Mesenchymal stem cell (in vitro differentiated cells and primary cell): ENCODE measurements around the gene APCS.
A peak's percentile ranks its signal among the peaks of the same experiment; 100 is the strongest.

Source experiments
- DNase-seq: peaks from one replicate; pipeline ENCODE4 v3.0.0-alpha.2; 2013
- H2AFZ ChIP-seq: one replicate; pipeline ENCODE4 v1.6.1; 2013; ENCODE audit warnings: low read depth, mild to moderate bottlenecking, control low read depth, inconsistent platforms, low read length, moderate library complexity
- H2AK5ac ChIP-seq: 2 replicates; pipeline ENCODE4 v1.6.1; 2013; ENCODE audit warnings: low read length, moderate library complexity, mild to moderate bottlenecking, inconsistent platforms; ENCODE audit not compliant: severe bottlenecking
- H2BK120ac ChIP-seq: one replicate; pipeline ENCODE4 v1.6.1; 2013; ENCODE audit warnings: low read depth, mild to moderate bottlenecking, inconsistent platforms, low read length, moderate library complexity
- H2BK12ac ChIP-seq, 2 experiments: one replicate each; pipeline ENCODE4 v1.6.1; 2013; ENCODE audit warnings: inconsistent platforms in 2 of 2, low read length in 2 of 2, mild to moderate bottlenecking in 2 of 2, moderate library complexity in 2 of 2, control low read depth in 1 of 2
- H2BK15ac ChIP-seq: one replicate; pipeline ENCODE4 v1.6.1; 2013; ENCODE audit warnings: mild to moderate bottlenecking, low read depth, inconsistent platforms; ENCODE audit not compliant: poor library complexity, severe bottlenecking
- H2BK5ac ChIP-seq: 2 replicates; pipeline ENCODE4 v1.6.1; 2013; ENCODE audit warnings: low read depth, mild to moderate bottlenecking, low read length, control low read depth, inconsistent platforms; ENCODE audit not compliant: poor library complexity, severe bottlenecking
- H3K14ac ChIP-seq, 2 experiments: one replicate each; pipeline ENCODE4 v1.6.1; 2013; ENCODE audit warnings: inconsistent platforms in 2 of 2, low read length in 2 of 2, control low read depth in 1 of 2, mild to moderate bottlenecking in 1 of 2, moderate library complexity in 1 of 2
- H3K18ac ChIP-seq, 2 experiments: one replicate each; pipeline ENCODE4 v1.6.1; 2013; ENCODE audit warnings: inconsistent platforms in 2 of 2, low read length in 2 of 2, control low read depth in 1 of 2, low read depth in 1 of 2, mild to moderate bottlenecking in 1 of 2
- H3K23ac ChIP-seq, 2 experiments: one replicate each; pipeline ENCODE4 v1.6.1; 2013; ENCODE audit warnings: inconsistent platforms in 2 of 2, low read length in 2 of 2, mild to moderate bottlenecking in 2 of 2, moderate library complexity in 2 of 2, control low read depth in 1 of 2
- H3K27ac ChIP-seq: 2 replicates; pipeline ENCODE4 v1.5.1; 2013; ENCODE audit warnings: mild to moderate bottlenecking, moderate library complexity, low read length, control low read depth, inconsistent platforms; ENCODE audit not compliant: poor library complexity, severe bottlenecking
- H3K27me3 ChIP-seq, 2 experiments: 2 replicates each; pipeline versions ENCODE4 v1.6.1 to v1.7.0; 2013; ENCODE audit warnings: low read length in 2 of 2, mild to moderate bottlenecking in 2 of 2, moderate library complexity in 2 of 2, control low read depth in 1 of 2, inconsistent platforms in 1 of 2; ENCODE audit not compliant: control insufficient read depth in 1 of 2, insufficient read depth in 1 of 2
- H3K36me3 ChIP-seq, 2 experiments: 2 replicates each; pipeline versions ENCODE4 v1.6.1 to v1.7.0; 2013; ENCODE audit warnings: low read length in 2 of 2, control low read depth in 1 of 2, inconsistent platforms in 1 of 2, low read depth in 1 of 2, mild to moderate bottlenecking in 1 of 2; ENCODE audit not compliant: insufficient read depth in 2 of 2, control insufficient read depth in 1 of 2
- H3K4ac ChIP-seq, 2 experiments: one replicate each; pipeline ENCODE4 v1.6.1; 2013; ENCODE audit warnings: inconsistent platforms in 2 of 2, low read length in 2 of 2, mild to moderate bottlenecking in 2 of 2, moderate library complexity in 2 of 2, control low read depth in 1 of 2, low read depth in 1 of 2
- H3K4me1 ChIP-seq: 2 replicates; pipeline ENCODE4 v1.6.1; 2013; ENCODE audit warnings: low read depth, low read length, control low read depth; ENCODE audit not compliant: control insufficient read depth, insufficient read depth
- H3K4me2 ChIP-seq: 2 replicates; pipeline ENCODE4 v1.6.1; 2013; ENCODE audit warnings: low read length, mild to moderate bottlenecking, inconsistent platforms; ENCODE audit not compliant: poor library complexity, severe bottlenecking
- H3K4me3 ChIP-seq, 2 experiments: 2 replicates each; pipeline versions ENCODE4 v1.5.1 to v1.7.0; 2013; ENCODE audit warnings: low read length in 2 of 2, mild to moderate bottlenecking in 2 of 2, control low read depth in 1 of 2, low read depth in 1 of 2; ENCODE audit not compliant: insufficient read depth in 1 of 2
- H3K79me1 ChIP-seq: replicated peaks from 2 replicates; pipeline ENCODE4 v1.6.1; 2013; ENCODE audit warnings: mild to moderate bottlenecking, control low read depth, low read length, inconsistent platforms; ENCODE audit not compliant: poor library complexity, severe bottlenecking
- H3K9ac ChIP-seq: 2 replicates; pipeline ENCODE4 v1.7.0; 2013; ENCODE audit warnings: mild to moderate bottlenecking, low read length, moderate library complexity
- H3K9me3 ChIP-seq: 2 replicates; pipeline ENCODE4 v1.7.0; 2013; ENCODE audit warnings: mild to moderate bottlenecking, low read length; ENCODE audit not compliant: control insufficient read depth
- H4K8ac ChIP-seq: one replicate; pipeline ENCODE4 v1.6.1; 2013; ENCODE audit warnings: inconsistent platforms, mild to moderate bottlenecking, low read length, moderate library complexity
- H4K91ac ChIP-seq: one replicate; pipeline ENCODE4 v1.6.1; 2013; ENCODE audit warnings: mild to moderate bottlenecking, low read length, inconsistent platforms
- WGBS: methylation state at CpG from one replicate; pipeline ENCODE4 v1.1.7; 2013; ENCODE audit warnings: mixed read lengths; 5-methylcytosine and 5-hydroxymethylcytosine counted together

The APCS gene

GRCh38 chr1:159591981-159592380 lies 4.4 kb downstream of the APCS start:
- no peak overlapping the region for H2BK12ac ChIP-seq
- H4K8ac ChIP-seq, result no peak overlapping the region
- H2AFZ ChIP-seq, result no peak overlapping the region
- H3K4me3 ChIP-seq, result no peak overlapping the region
- no peak for DNase-seq
- no peak overlapping the region for H4K91ac ChIP-seq
- H3K79me1 ChIP-seq, result no peaks in the 10 kb centered on the region
- no peak overlapping the region for H3K23ac ChIP-seq
- H3K4ac ChIP-seq, result no peak overlapping the region
- no peak overlapping the region for H2BK120ac ChIP-seq
- H2BK5ac ChIP-seq, result no peak overlapping the region
- H3K9me3 ChIP-seq, result peaks cover 5% of the 10 kb centered on the region
- no peak overlapping the region for H3K18ac ChIP-seq
- H2BK15ac ChIP-seq, result no peak overlapping the region
- WGBS, result 60% methylated on average over 3 of the region's 4 CpGs
- no peaks in the 10 kb centered on the region for H3K27me3 ChIP-seq
- H3K9ac ChIP-seq, result no peak overlapping the region
- no peak overlapping the region for H3K14ac ChIP-seq
- no peak overlapping the region for H3K27ac ChIP-seq
- peaks cover 4% of the 10 kb centered on the region for H3K4me1 ChIP-seq
- no peaks in the 10 kb centered on the region for H3K36me3 ChIP-seq
- no peak overlapping the region for H2AK5ac ChIP-seq
- H3K4me2 ChIP-seq, result no peak overlapping the region

- Histone ChIP-seq H3K23ac (no peak overlapping the region), H2BK5ac (peak overlapping the region; percentile 85), H3K4me2 (no peak overlapping the region), H3K27me3 (no peaks in the 10 kb centered on the region), H3K9me3 (peaks cover 5% of the 10 kb centered on the region), H3K4ac (no peak overlapping the region), H3K9ac (no peak overlapping the region), H2BK12ac (no peak overlapping the region), H3K36me3 (no peaks in the 10 kb centered on the region), H4K8ac (no peak overlapping the region), H2BK120ac (no peak overlapping the region), H2AFZ (no peak overlapping the region), H3K4me3 (no peak overlapping the region), H3K4me1 (peaks cover 11% of the 10 kb centered on the region), H2AK5ac (peak overlapping the region; percentile 72), H3K79me1 (no peaks in the 10 kb centered on the region), H3K18ac (no peak overlapping the region), H2BK15ac (no peak overlapping the region), H4K91ac (no peak overlapping the region), H3K14ac (no peak overlapping the region), H3K27ac (peak overlapping the region; percentile 75)
- no peak for DNase-seq
- 39% methylated on average over 5 of the region's 6 CpGs for WGBS
Observed at GRCh38 chr1:159594625-159595405, 7.2 kb downstream of the APCS start.

GRCh38 chr1:159598196-159598595 lies 10.6 kb downstream of the APCS start:
- no peak overlapping the region for H3K18ac ChIP-seq
- H3K27ac ChIP-seq, result peak overlapping the region; percentile 95
- H2AK5ac ChIP-seq, result peak overlapping the region; percentile 99
- no peaks in the 10 kb centered on the region for H3K36me3 ChIP-seq
- 21% methylated on average over 4 of the region's 4 CpGs for WGBS
- no peak overlapping the region for H3K14ac ChIP-seq
- H3K9ac ChIP-seq, result no peak overlapping the region
- H3K4ac ChIP-seq, result no peak overlapping the region
- no peaks in the 10 kb centered on the region for H3K79me1 ChIP-seq
- no peak overlapping the region for H3K23ac ChIP-seq
- peak; percentile 37 for DNase-seq
- no peak overlapping the region for H2BK120ac ChIP-seq
- no peak overlapping the region for H2BK15ac ChIP-seq
- no peaks in the 10 kb centered on the region for H3K27me3 ChIP-seq
- H3K4me3 ChIP-seq, result no peak overlapping the region
- no peak overlapping the region for H2BK5ac ChIP-seq
- no peak overlapping the region for H2AFZ ChIP-seq
- peaks cover 11% of the 10 kb centered on the region for H3K4me1 ChIP-seq
- H3K4me2 ChIP-seq, result no peak overlapping the region
- no peak overlapping the region for H2BK12ac ChIP-seq
- H4K91ac ChIP-seq, result no peak overlapping the region
- H4K8ac ChIP-seq, result no peak overlapping the region
- no peaks in the 10 kb centered on the region for H3K9me3 ChIP-seq

- no peak overlapping the region for H3K4me3 ChIP-seq
- no peak overlapping the region for H3K14ac ChIP-seq
- no peak overlapping the region for H4K8ac ChIP-seq
- H3K4ac ChIP-seq, result no peak overlapping the region
- peak overlapping the region; percentile 28 for H2AK5ac ChIP-seq
- no peak overlapping the region for H2BK12ac ChIP-seq
- no peak for DNase-seq
- H3K36me3 ChIP-seq, result no peaks in the 10 kb centered on the region
- WGBS, result no CpG with 5 or more reads among the region's 3 CpGs
- H3K9ac ChIP-seq, result no peak overlapping the region
- H2BK15ac ChIP-seq, result no peak overlapping the region
- no peak overlapping the region for H4K91ac ChIP-seq
- no peak overlapping the region for H2BK5ac ChIP-seq
- H3K9me3 ChIP-seq, result no peaks in the 10 kb centered on the region
- no peaks in the 10 kb centered on the region for H3K27me3 ChIP-seq
- no peaks in the 10 kb centered on the region for H3K79me1 ChIP-seq
- no peak overlapping the region for H3K4me2 ChIP-seq
- no peak overlapping the region for H2BK120ac ChIP-seq
- H2AFZ ChIP-seq, result no peak overlapping the region
- no peak overlapping the region for H3K27ac ChIP-seq
- H3K18ac ChIP-seq, result no peak overlapping the region
- peaks cover 7% of the 10 kb centered on the region for H3K4me1 ChIP-seq
- H3K23ac ChIP-seq, result no peak overlapping the region
Observed at GRCh38 chr1:159600894-159601293, 13.3 kb downstream of the APCS start.
